HG03521 (cell line): ENCODE data around the gene XIRP1.
"Not testable (repeated sequence)": the region's sequence is repeated elsewhere in the genome, so short reads cannot be mapped to it uniquely, and the experiment has no call there.

Experiments
- ATAC-seq: cut with Tn5 transposase; IDR thresholded peaks from one replicate; pipeline ENCODE4 v1.9.1; 2021; ENCODE audit warnings: mild to moderate bottlenecking, moderate library complexity; ENCODE audit not compliant: unreplicated experiment

XIRP1 gene, protein sequence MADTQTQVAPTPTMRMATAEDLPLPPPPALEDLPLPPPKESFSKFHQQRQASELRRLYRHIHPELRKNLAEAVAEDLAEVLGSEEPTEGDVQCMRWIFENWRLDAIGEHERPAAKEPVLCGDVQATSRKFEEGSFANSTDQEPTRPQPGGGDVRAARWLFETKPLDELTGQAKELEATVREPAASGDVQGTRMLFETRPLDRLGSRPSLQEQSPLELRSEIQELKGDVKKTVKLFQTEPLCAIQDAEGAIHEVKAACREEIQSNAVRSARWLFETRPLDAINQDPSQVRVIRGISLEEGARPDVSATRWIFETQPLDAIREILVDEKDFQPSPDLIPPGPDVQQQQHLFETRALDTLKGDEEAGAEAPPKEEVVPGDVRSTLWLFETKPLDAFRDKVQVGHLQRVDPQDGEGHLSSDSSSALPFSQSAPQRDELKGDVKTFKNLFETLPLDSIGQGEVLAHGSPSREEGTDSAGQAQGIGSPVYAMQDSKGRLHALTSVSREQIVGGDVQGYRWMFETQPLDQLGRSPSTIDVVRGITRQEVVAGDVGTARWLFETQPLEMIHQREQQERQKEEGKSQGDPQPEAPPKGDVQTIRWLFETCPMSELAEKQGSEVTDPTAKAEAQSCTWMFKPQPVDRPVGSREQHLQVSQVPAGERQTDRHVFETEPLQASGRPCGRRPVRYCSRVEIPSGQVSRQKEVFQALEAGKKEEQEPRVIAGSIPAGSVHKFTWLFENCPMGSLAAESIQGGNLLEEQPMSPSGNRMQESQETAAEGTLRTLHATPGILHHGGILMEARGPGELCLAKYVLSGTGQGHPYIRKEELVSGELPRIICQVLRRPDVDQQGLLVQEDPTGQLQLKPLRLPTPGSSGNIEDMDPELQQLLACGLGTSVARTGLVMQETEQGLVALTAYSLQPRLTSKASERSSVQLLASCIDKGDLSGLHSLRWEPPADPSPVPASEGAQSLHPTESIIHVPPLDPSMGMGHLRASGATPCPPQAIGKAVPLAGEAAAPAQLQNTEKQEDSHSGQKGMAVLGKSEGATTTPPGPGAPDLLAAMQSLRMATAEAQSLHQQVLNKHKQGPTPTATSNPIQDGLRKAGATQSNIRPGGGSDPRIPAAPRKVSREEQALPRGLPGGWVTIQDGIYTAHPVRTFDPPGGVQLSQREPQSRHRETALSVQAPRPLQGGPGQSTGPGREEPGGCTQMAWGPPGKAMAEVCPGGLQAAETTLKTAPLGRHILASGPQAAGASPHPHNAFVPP (N-terminal part only)

DNA sequence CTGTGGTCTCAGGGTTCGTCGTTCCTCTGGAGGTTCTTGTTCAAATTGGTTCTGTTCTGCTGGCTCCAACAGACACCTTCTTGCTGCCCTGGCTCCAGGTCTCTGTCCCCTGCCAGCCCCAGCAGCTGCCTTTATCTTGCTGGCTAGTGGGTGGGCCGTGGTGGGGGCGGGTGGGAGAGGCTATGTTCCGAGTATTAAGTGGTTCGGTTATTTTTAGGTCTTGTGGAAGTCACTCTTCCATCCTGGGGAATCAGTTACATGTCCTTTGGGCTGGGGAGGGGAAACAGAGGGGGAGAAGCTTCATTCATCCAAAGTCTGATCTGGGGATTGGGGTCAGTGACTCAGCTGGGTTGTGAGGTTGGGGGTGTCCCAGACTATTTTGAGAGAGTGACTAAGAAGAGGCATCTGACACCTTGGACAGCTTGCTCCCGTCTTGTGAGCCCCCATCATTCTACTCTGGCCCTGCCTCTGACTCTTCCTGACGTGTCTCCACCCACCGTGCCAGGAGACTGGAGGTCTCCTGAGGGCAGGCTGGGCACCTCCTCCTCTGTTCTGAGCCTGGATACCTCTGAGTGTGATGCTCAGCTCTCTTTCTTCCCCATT is at the start of gene XIRP1:
Gene XIRP1 (minus strand): TSS at position 106 of the 603 bp plus-strand sequence. CDS start 3,150 bp downstream, outside the sequence.
- ATAC-seq: no peak

DNA sequence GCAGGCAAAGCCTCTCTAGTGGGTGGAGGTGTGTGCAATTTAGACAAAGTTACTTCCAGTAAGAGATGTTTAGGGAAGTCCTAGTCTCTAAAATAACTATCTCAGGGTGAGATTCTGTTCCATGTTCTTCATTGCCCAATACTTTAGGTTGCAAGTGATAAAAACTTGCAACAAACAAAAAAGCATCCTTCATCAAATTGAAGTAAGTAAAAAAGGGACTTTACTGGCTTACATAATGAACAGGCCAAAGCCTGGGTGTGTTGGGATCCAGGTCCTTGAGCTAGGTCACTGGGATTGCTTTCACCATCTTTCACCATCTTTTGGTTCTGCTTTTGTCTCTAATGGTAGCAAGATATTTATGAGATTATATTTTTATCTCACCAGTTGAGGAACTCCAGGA is 49.2 kb upstream of the XIRP1 start:
- ATAC-seq: no peak

DNA sequence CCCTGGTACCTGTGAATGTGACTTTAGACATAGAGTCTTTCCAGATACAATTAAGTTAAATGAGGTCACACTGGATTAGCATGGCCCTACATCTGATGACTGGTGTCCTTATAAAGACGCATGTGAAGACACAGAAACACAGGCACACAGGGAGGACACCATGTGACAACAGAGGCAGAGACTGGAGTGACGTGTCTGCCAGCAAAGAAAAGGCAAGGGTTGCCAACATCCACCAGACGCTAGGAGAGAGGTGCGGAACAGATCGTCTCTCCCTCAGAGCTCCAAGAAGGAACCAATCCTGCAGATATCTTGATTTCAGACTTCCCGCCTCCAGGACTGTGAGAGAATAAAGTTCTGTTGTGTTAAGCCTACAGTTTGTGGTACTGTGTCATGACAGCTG is 44.6 kb upstream of the XIRP1 start:
- no peak for ATAC-seq

DNA sequence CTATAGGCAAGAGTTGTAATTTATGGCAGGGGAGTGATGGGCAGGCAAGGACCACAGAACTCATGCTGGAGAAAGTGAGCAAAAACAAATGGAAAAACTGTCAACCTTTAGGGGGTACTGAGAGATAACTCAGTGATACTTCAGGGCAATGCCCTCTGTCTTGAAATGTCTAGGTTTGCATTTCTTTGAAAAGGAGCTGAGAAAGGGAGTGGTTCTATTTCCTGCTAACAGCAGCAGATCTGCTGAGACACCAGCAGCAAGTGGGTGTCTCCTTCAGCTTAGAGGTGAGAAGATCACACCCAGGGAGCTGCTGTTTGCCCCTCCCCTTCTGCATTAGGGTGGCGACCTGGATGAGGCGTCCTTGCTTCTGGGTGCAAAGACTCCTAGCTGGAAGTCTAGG is 42.3 kb upstream of the XIRP1 start:
- ATAC-seq: no peak

DNA sequence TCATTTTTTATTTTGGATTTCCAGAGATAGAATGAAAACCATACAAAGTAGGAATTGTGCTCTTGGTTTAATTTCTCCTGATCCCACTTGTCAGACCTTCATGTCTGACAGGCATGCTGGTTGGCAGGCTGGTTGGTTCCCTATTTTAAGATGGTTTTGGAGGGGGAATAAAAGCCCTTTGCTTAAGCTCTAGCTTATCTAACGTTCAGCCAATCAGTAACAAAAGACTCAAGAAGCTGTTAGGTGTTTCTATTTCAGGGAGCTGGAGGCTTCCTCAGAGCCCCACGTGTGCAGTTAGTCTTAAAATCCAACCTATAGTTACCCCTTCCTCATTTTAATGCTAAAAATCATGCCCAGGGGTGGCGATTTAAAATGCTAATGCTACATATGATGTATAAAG is 40.5 kb upstream of the XIRP1 start:
- no peak for ATAC-seq

DNA sequence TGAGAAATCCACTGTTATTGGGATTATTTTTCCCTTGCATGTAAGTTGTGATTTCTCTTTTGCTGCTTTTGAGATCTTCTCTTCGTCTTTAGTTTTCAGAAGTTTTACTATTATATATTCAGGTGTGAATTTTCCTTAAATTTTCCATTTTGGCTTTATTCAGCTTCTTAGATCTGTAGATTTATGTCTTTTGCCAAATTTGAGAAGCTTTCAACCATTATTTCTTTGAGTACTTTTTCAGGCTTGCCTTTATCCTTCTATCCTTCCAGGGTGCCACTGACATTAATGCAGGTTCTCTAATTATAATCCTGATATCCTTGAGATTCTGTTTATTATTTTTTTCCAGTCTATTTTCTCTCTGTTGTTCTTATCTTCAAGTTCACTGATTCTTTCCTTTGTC is 38.1 kb upstream of the XIRP1 start:
- ATAC-seq: no peak

DNA sequence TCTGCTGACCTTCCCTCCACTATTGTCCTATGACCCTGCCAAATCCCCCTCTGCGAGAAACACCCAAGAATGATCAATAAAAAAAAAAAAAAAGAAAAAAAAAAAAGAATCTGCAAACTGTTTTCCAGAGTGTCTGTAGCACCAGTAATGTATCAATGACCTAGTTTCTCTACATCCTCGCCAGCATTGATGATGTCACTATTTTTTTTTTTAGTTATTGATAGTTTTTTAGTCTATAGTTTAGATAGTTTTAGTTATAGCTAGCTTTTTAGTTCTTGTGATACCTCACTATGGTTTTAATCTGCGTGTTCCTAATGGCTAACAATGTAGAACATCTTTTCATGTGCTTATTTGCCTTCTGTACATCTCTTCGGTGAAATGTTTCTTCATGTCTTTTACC is 36.1 kb upstream of the XIRP1 start:
- no peak for ATAC-seq

DNA sequence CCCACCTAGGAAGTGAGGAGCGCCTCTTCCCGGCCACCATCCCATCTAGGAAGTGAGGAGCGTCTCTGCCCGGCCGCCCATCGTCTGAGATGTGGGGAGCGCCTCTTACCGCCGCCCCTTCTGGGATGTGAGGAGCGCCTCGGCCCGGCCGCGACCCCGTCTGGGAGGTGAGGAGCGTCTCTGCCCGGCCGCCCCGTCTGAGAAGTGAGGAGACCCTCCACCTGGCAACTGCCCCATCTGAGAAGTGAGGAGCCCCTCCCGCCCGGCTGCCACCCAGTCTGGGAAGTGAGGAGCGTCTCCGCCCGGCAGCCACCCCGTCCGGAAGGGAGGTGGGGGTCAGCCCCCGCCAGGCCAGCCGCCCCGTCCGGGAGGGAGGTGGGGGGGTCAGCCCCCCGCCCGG is 35.2 kb upstream of the XIRP1 start:
- not testable (repeated sequence) for ATAC-seq

DNA sequence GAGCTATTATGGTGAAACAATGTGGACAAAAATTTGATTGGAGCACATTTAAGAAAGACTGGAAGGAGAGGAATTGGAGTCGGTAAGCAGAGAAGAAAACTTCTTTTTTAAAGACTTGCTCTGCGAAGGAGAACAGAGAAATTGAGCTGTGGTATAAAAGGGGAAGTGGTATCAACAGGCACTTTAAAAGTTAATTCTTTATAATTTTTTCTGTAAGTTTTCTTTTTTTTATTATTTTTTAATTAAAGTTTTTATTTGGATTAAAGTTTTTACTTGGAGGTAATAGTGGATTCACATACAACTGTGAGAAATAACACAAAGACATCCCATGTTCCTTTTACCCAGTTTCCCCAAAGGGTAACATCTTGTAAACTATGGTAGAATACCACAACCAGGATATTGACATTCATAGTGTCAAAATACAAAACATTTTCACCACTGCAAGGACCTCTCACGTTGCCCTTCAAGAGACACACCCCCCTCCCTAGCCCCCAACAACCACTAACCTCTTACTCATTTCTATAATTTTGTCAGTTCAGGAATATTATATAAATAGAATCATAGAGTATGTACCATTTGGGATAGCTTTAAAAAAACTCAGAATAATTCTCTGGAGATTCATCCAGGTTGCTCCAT is 33.8 kb upstream of the XIRP1 start:
- peak; percentile 48 for ATAC-seq

DNA sequence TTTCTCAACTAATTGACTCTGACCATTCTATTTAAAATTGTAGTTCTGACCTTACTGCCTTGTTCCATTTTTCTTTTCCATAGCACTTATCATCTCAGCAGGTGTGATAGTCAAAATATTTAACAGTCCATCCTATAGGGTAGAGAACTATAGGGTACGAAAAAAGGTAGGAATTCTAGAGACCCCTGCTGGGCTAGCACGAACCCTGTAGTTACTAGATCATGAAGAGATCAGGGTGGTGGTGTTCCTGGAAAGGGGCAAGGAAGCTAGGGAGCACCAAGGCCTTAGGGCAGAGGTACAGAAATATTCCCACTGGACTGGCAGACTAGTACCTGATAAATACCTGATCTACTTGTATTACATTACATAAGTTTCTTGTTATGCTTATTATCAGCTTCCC is 31.9 kb upstream of the XIRP1 start:
- ATAC-seq: no peak

DNA sequence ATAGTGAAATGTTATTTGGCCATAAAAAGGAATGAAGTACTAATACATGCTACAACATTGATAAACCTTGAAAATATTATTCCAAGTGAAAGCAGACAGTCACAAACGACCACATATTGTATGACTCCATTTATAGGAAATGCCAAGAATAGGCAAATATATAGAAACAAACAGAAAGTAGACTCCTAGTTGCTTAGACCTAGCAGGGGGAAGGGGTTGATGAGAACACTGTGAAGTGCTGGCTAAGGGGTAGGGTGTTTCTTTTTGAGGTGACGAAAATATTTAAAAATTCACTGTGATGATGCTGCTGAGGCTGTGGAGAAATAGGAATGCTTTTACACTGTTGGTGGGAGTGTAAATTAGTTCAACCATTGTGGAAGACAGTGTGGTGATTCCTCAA is 30.5 kb upstream of the XIRP1 start:
- ATAC-seq: no peak

DNA sequence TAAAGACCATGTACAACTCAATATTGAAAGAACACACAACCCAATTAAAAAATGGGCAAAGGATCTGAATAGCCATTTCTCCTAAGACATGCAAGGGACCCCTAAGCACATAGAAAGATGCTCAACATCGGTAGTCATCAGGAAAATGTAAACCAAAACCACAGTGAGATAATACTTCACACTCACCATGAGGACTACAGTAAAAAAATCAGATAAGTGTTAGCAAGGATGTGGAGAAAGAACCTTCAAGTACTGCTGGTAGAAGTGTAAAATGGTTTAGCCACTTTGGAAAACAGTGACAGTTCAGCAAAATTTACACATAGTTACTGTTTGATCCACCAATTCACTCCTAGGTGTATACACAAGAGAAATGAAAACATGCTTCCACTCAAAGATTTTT is 30.1 kb upstream of the XIRP1 start:
- ATAC-seq: no peak

DNA sequence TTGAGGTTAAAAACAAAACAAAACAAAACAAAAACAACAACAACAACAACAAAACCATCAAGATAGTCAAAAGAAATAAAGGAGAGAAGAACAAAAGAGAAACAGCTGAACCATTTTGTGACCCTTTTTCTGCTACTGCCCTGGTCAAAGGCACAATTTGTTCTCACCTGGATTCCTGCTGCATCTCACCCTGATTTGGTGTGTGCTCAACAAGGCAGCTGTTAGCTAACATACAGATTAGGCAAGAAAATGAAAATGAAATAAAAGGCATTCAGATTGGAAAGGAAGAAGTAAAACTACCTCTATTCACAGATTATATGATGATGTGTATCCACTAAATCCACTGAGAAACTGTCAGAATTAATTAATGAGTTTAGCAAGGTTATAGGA is 28.7 kb upstream of the XIRP1 start:
- no peak for ATAC-seq

DNA sequence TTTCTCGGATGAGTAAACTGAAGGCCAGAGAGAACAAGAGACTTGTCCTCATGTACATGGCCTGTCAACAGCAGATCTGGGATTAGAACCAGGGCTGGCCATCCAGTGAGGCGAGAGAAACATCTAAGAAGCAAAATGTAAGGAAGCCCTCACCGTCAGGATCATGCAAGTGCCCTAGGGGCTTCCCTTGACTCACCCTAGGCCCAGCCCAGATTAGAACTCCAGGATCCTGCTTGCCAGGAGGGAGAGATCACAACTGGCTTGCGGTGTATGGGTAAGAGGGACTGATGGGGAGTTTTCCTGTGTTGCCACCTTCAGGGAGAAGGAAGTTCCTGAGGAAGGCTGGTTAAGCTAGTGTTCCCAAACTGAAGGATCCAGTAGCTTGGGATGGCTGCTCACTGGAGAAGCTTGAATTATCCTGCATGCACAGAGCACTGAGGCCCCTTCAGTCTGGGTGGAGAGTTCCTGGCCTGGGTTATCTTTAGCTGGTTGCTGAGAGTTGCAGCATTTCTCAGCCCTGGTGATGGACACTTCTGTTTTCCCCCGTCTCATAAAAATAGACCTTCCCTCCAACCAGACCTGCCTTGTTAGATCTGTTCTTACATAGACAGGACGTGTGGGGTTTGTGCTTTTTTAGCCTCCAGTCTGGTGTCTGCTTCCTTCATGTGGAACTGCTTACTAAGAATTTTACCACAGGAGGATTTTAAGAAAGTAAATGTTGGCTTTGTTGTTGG is 28.2 kb upstream of the XIRP1 start:
- no peak for ATAC-seq

DNA sequence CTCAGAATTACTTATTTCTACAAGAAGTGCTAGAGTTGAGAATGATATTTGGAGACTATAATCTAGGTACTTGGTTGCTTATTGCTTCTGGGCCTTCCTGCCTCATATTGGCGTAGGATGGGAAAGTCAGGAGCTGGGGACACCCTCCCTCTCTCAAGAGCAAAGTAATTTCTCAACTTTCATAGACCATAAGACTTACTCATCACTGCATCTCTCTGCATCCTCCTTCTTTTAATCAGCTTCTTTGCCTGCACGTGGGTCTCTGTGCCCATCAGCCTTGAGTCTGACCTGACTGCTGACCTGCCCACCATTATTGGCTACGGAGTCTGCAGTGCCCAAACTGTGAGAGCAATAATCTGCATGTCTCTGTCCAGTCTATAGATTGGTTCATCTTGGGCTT is 27.3 kb upstream of the XIRP1 start:
- no peak for ATAC-seq

DNA sequence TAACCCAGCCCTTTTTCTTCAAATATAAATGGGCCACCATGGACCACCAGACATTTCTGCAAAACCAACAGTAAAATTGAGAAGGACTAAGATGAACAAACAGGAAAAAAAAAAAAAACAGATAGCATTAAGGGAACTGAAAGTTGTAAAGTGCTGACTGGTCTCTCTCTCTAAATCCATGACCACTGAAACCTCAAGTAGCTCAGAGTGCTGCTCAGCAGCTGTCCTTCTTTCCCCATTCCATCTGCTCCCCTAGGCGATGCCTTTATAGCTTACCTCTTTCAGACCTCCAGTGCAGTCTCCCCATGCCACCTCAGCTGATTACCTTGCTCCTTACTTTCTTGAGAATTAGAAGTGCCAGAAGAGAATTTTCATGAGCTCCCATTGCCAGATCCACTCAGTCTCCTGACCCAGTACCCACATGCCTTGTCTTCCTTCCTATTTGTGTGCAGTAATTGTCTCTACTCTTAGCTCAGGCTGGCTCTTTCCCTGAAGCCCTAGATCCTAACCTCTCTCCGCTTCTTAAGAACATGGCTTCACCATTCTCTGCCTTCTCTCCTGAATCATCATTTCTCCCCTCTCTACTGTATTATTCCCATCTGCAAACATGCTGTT is 23.9 kb upstream of the XIRP1 start:
- ATAC-seq: peak; percentile 95

DNA sequence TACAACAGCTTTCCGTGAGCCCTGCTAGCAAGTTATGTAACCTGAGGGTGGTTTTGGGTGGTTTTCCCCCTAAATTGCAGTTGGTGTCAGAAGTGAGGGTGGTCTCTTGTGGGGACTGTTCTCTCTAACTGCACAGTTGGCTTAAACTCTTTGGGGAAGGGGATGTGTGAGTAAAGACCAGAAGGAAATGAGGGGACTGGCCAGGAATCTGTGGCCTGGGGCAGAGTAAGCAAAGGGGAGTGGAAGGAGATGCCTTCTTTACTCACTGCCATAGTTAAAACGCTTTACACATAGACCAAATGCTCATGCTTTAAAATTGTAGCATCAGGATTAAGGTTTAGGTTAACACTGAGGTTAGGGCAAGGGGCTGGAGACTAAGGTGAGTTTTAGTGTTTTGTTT is 21.2 kb upstream of the XIRP1 start:
- ATAC-seq: no peak

DNA sequence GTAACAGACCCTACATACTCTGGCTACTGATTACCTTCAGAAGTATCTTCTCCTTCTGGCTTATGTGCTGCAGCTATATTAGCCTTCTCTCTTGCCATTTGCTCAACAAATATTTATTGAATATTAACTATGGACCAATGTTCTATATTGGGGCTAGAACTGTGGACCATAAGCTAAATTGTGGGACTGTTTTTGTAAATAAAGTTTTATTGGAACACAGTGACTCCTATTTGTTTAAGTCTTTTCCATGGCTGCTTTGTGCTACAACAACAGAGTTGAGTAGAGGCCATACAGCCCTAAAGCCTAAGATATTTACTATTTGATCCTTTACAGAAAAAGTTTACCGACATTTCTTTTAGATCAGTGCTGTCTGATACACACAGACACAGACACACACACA is 20.3 kb upstream of the XIRP1 start:
- no peak for ATAC-seq
